GM12878 (cell line): ENCODE data around the gene ABCB4. TPM values are rescaled to one million over a fixed set of nuclear protein-coding genes. Genes with fewer than 3 reads are reported as not detected.

ENCODE experiments used
- ATAC-seq: fragments of 200-7000 bp; cut with Tn5 transposase; 3 replicates; pipeline ENCODE4 v1.9.1; 2020; ENCODE audit warnings: mild to moderate bottlenecking, moderate library complexity
- BruUV-seq: library from RNA; stranded (reverse); fragments of 400-500 nt; replicated peaks from 2 replicates; lab custom pipeline; 2021; lab: Mats Ljungman, UMichigan
- CTCF ChIA-PET: fragments of 300-600 bp; sonication (Branson Sonifier 250); formaldehyde crosslinking; extraction: SDS; loops from one replicate; lab custom pipeline; 2021; ENCODE audit warnings: inconsistent platforms; lab: Yijun Ruan, JAX
- POLR2A ChIA-PET: fragments of 350-600 bp; formaldehyde crosslinking; extraction: SDS; loops from one replicate; lab custom pipeline; 2021; ENCODE audit warnings: inconsistent platforms; lab: Charles Lee
- RAD21 ChIA-PET: fragments of 300-600 bp; sonication (Branson Sonifier 250); formaldehyde crosslinking; loops from one replicate; lab custom pipeline; 2023; ENCODE audit warnings: antibody characterized with exemption; ENCODE audit not compliant: unreplicated experiment; lab: Charles Lee
- SMC1A ChIA-PET: fragments of 300-600 bp; sonication (Branson Sonifier 250); formaldehyde crosslinking; loops from one replicate; lab custom pipeline; 2023; ENCODE audit not compliant: unreplicated experiment, uncharacterized antibody; lab: Charles Lee
- DNase-seq: peaks from one replicate; pipeline ENCODE4 v3.0.0-alpha.2; 2011; ENCODE audit warnings: low read depth, low spot score
- FAIRE-seq: peaks from 3 replicates; lab custom pipeline; 2011; peaks lifted over from hg19 to GRCh38; lab: Jason Lieb, UNC
- H2AFZ ChIP-seq: 2 replicates; pipeline ENCODE4 v1.6.0; 2011; ENCODE audit warnings: low read depth, low read length, control low read depth; ENCODE audit not compliant: control insufficient read depth
- H3K27ac ChIP-seq: 2 replicates; pipeline ENCODE4 v1.5.1; 2011; ENCODE audit warnings: control low read depth; ENCODE audit not compliant: control insufficient read depth, insufficient read depth
- H3K27me3 ChIP-seq, 2 experiments: replicated peaks in 1 of 2; 2 replicates each; pipeline versions ENCODE4 v1.6.0 to v1.6.1; 2011; ENCODE audit warnings: low read length in 1 of 2; ENCODE audit not compliant: control insufficient read depth in 2 of 2, insufficient read depth in 2 of 2
- H3K36me3 ChIP-seq, 2 experiments: 2 replicates each; pipeline ENCODE4 v1.5.1; 2011; ENCODE audit warnings: low read length in 1 of 2; ENCODE audit not compliant: control insufficient read depth in 2 of 2, insufficient read depth in 2 of 2
- H3K4me1 ChIP-seq: 2 replicates; pipeline ENCODE4 v1.6.1; 2011; ENCODE audit warnings: mild to moderate bottlenecking, low read length, moderate library complexity, mixed read lengths; ENCODE audit not compliant: control insufficient read depth, insufficient read depth
- H3K4me2 ChIP-seq: 2 replicates; pipeline ENCODE4 v1.6.0; 2011; ENCODE audit warnings: control low read depth; ENCODE audit not compliant: control insufficient read depth, insufficient read depth
- H3K4me3 ChIP-seq: fragments of 200-600 bp; sonication (generic); 2 replicates; pipeline ENCODE4 v1.5.1; 2016
- H3K79me2 ChIP-seq: 2 replicates; pipeline ENCODE4 v1.6.0; 2011; ENCODE audit warnings: low read length; ENCODE audit not compliant: control insufficient read depth, insufficient read depth
- H3K9ac ChIP-seq: 2 replicates; pipeline ENCODE4 v1.8.0; 2011; ENCODE audit warnings: low read length, control low read depth, mixed read lengths; ENCODE audit not compliant: control insufficient read depth, insufficient read depth
- H3K9me3 ChIP-seq: replicated peaks from 3 replicates; pipeline ENCODE4 v1.5.1; 2011; ENCODE audit warnings: mild to moderate bottlenecking, low read length; ENCODE audit not compliant: control insufficient read depth, insufficient read depth
- H4K20me1 ChIP-seq: 2 replicates; pipeline ENCODE4 v1.6.0; 2011; ENCODE audit not compliant: control insufficient read depth, insufficient read depth
- ASH2L ChIP-seq: fragments of 300-600, 200-600 bp; sonication (generic); IDR thresholded peaks from 2 replicates; pipeline ENCODE4 v1.6.1; 2017; ENCODE audit warnings: low read depth, mild to moderate bottlenecking, borderline replicate concordance
- CBX5 ChIP-seq: sonication (generic); IDR thresholded peaks from 2 replicates; pipeline ENCODE4 v1.6.1; 2016; ENCODE audit warnings: low read depth, moderate library complexity, mild to moderate bottlenecking, inconsistent platforms
- JUND ChIP-seq: IDR thresholded peaks from 2 replicates; pipeline ENCODE4 v1.6.1; 2012; ENCODE audit warnings: low read depth, mild to moderate bottlenecking, low read length, improper control_type of control experiment, moderate library complexity
- RBBP5 ChIP-seq: fragments of 200-600 bp; sonication (generic); conservative IDR thresholded peaks from 2 replicates; pipeline ENCODE4 v1.6.1; 2016
- RCOR1 ChIP-seq: conservative IDR thresholded peaks from 2 replicates; pipeline ENCODE4 v1.6.1; 2012; ENCODE audit warnings: low read depth, low read length, improper control_type of control experiment
- RELA ChIP-seq: fragments of 450-650 bp; IDR thresholded peaks from 2 replicates; pipeline ENCODE4 v1.8.0; 2014; ENCODE audit warnings: borderline replicate concordance; ENCODE audit not compliant: partially characterized antibody
- WGBS: methylation state at CpG from one replicate; pipeline ENCODE4 v1.1.6; 2016; ENCODE audit warnings: low lambda C conversion rate; ENCODE audit not compliant: insufficient replicate concordance, insufficient coverage; ENCODE audit errors: missing lambda C conversion rate; 5-methylcytosine and 5-hydroxymethylcytosine counted together
- in situ Hi-C: fragments of 300-500 bp; cut with MboI; formaldehyde crosslinking; loops from 9 replicates; pipeline ENCODE4 v1.14.3; 2018; ENCODE audit warnings: mixed read lengths
- intact Hi-C: fragments of 100-400 bp; cut with micrococcal nuclease; formaldehyde crosslinking; loops from one replicate; pipeline ENCODE4 v1.14.2; 2022; ENCODE audit not compliant: unreplicated experiment
- polyA plus RNA-seq, 11 experiments: library from polyadenylated mRNA; depleted of rRNA in 4 of 11; unstranded in 6 of 11; stranded (reverse) in 5 of 11; fragments of >200 nt; fragmentation: Nextera tagmentation in 4 of 11; fragmentation: Illumina TruSeq in 1 of 11; extraction: Ambion mirVana in 4 of 11; extraction: Trizol in 1 of 11; gene quantifications; 1 replicate in 1 of 11; 2 replicates in 10 of 11; pipeline versions ENCODE4 v1.2.1 to v1.2.3, GENCODE V29; 2011 to 2016; ENCODE audit warnings: inconsistent platforms in 2 of 11, missing spikeins in 2 of 11, low read depth in 1 of 11
- total RNA-seq, 4 experiments: library from RNA; depleted of rRNA in 3 of 4; stranded (reverse); fragments of >200 nt in 3 of 4; fragmentation: Illumina TruSeq in 1 of 4; extraction: Trizol in 1 of 4; gene quantifications; 2 replicates each; pipeline versions ENCODE4 v1.2.1 to v1.2.3, GENCODE V29; 2013 to 2021
- TF ChIP-seq, protein P1 (sequence below): IDR thresholded peaks from 2 replicates; pipeline ENCODE4 v1.6.1; 2012; ENCODE audit warnings: improper control_type of control experiment, low read depth, low read length; ENCODE audit not compliant: insufficient replicate concordance
- TF ChIP-seq, protein P2 (sequence below): fragments of 450-650 bp; conservative IDR thresholded peaks from 2 replicates; pipeline ENCODE4 v1.6.1; 2017; ENCODE audit warnings: mild to moderate bottlenecking, moderate library complexity

ABCB4 gene
- total and polyA plus RNA-seq, 10 of the 15 experiments (the other 5 are each of a cell fraction or from before 2014, with no cell fraction given): 1.9 to 8.3 (median 4.4) TPM

DNA sequence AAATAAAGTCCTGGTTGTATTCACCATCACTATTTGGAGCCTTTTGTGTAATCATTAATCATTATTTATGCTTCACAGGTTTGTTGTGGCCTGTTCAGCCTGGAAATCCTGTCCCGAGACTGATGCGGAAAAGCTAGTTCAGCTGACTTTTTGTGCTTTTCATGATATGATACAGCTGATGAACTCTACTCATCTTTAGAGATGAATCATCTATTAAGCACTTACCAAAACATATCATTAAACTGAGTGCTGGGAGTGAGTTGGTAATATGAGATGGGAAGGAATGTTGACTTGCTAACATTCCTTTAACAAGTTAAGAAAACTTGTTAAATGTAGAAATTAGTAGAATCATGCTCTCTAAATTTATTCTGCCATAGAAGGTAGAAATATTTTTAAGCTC, 77.0 kb downstream of the ABCB4 start:
- intact Hi-C loops: no loop called here
- Histone ChIP-seq H3K4me1 (no peaks in the 10 kb centered on the region), H3K27ac (no peak overlapping the region), H2AFZ (no peak overlapping the region), H3K79me2 (no peaks in the 10 kb centered on the region), H3K9ac (no peak overlapping the region), H3K36me3 (no peaks in the 10 kb centered on the region)
- ChIA-PET CTCF (interaction anchor here (1.2 to 1.5 kb wide), 3 partner anchors 10 to 17 kb away, joined by 3 to 5 read pairs (median 4); no protein-coding TSS in a partner anchor), POLR2A (no interaction called here), SMC1A (interaction anchor here (3.3 kb wide), 1 partner anchor 17 kb away, joined by 22 read pairs; no protein-coding TSS in a partner anchor)
- in situ Hi-C loops: no loop called here
- FAIRE-seq: no peak
- ATAC-seq: no peak
- TF ChIP-seq RELA (no peak), ASH2L (no peak), RBBP5 (no peak)
- TF ChIP-seq, all 136 proteins: peak for 0
- Histone ChIP-seq H3K4me2 (no peak overlapping the region), H3K27me3 (no peaks in the 10 kb centered on the region), H3K4me3 (no peak overlapping the region), H3K9me3 (no peaks in the 10 kb centered on the region), H4K20me1 (no peaks in the 10 kb centered on the region)
- WGBS: 98% methylated on average over 2 of the region's 2 CpGs
- no TSS peak for BruUV-seq
- DNase-seq: no peak
- RAD21 ChIA-PET: interaction anchor here (0.8 to 1.4 kb wide), 3 partner anchors 18 to 90 kb away, joined by 3 to 5 read pairs (median 3); partner anchors contain the start of gene CROT

DNA sequence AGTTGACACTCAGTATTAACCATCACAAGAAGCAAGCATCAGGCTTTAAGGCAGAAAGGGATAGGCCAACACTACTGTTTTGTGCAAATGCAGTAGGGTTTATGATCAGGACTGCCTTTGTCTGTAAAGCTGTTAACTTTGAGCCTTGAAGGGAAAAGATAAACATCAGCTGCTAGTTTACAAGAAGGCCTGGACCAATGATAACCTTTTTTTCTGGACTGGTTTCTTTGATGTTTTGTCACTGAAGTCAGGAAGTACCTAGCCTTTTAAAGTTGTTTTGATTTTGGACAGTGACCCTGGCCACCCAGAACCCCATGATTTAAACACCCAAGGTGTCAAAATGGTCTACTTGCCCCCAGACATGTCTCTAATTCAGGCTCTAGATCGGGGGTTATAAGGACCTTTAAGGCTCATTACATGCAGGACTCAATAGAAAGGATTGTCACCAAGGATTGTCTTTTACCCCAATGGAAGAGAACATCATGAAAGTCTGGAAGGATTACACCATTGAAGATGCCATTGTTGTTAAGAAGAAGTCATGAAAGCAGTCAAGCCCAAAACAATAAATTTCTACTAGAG, 79.9 kb downstream of the ABCB4 start:
- ChIA-PET RAD21 (no interaction called here), POLR2A (no interaction called here), SMC1A (no interaction called here), CTCF (no interaction called here)
- BruUV-seq: no TSS peak
- no peak for DNase-seq
- H4K20me1 ChIP-seq: no peaks in the 10 kb centered on the region
- intact Hi-C loops: no loop called here
- H3K27me3 ChIP-seq: no peaks in the 10 kb centered on the region
- no peak overlapping the region for H3K4me2 ChIP-seq
- no peaks in the 10 kb centered on the region for H3K4me1 ChIP-seq
- WGBS: 90% methylated on average over 1 of the region's 1 CpG
- ATAC-seq: no peak
- H3K9ac ChIP-seq: no peak overlapping the region
- H3K9me3 ChIP-seq: no peaks in the 10 kb centered on the region
- H3K4me3 ChIP-seq: no peak overlapping the region
- no peaks in the 10 kb centered on the region for H3K79me2 ChIP-seq
- in situ Hi-C loops: no loop called here
- H3K27ac ChIP-seq: no peak overlapping the region
- FAIRE-seq: no peak
- H3K36me3 ChIP-seq: peaks cover 0 to 4% of the 10 kb centered on the region in 2 experiments; a peak in 2 of 4 replicates
- no peak overlapping the region for H2AFZ ChIP-seq
- TF ChIP-seq RCOR1 (no peak), JUND (no peak), CBX5 (no peak)
- TF ChIP-seq, protein P1, sequence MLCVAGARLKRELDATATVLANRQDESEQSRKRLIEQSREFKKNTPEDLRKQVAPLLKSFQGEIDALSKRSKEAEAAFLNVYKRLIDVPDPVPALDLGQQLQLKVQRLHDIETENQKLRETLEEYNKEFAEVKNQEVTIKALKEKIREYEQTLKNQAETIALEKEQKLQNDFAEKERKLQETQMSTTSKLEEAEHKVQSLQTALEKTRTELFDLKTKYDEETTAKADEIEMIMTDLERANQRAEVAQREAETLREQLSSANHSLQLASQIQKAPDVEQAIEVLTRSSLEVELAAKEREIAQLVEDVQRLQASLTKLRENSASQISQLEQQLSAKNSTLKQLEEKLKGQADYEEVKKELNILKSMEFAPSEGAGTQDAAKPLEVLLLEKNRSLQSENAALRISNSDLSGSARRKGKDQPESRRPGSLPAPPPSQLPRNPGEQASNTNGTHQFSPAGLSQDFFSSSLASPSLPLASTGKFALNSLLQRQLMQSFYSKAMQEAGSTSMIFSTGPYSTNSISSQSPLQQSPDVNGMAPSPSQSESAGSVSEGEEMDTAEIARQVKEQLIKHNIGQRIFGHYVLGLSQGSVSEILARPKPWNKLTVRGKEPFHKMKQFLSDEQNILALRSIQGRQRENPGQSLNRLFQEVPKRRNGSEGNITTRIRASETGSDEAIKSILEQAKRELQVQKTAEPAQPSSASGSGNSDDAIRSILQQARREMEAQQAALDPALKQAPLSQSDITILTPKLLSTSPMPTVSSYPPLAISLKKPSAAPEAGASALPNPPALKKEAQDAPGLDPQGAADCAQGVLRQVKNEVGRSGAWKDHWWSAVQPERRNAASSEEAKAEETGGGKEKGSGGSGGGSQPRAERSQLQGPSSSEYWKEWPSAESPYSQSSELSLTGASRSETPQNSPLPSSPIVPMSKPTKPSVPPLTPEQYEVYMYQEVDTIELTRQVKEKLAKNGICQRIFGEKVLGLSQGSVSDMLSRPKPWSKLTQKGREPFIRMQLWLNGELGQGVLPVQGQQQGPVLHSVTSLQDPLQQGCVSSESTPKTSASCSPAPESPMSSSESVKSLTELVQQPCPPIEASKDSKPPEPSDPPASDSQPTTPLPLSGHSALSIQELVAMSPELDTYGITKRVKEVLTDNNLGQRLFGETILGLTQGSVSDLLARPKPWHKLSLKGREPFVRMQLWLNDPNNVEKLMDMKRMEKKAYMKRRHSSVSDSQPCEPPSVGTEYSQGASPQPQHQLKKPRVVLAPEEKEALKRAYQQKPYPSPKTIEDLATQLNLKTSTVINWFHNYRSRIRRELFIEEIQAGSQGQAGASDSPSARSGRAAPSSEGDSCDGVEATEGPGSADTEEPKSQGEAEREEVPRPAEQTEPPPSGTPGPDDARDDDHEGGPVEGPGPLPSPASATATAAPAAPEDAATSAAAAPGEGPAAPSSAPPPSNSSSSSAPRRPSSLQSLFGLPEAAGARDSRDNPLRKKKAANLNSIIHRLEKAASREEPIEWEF: no peak
- TF ChIP-seq, protein P2, sequence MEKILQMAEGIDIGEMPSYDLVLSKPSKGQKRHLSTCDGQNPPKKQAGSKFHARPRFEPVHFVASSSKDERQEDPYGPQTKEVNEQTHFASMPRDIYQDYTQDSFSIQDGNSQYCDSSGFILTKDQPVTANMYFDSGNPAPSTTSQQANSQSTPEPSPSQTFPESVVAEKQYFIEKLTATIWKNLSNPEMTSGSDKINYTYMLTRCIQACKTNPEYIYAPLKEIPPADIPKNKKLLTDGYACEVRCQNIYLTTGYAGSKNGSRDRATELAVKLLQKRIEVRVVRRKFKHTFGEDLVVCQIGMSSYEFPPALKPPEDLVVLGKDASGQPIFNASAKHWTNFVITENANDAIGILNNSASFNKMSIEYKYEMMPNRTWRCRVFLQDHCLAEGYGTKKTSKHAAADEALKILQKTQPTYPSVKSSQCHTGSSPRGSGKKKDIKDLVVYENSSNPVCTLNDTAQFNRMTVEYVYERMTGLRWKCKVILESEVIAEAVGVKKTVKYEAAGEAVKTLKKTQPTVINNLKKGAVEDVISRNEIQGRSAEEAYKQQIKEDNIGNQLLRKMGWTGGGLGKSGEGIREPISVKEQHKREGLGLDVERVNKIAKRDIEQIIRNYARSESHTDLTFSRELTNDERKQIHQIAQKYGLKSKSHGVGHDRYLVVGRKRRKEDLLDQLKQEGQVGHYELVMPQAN: no peak
